ENCODE measurements around the gene AOC3. TPM values are rescaled to one million over a fixed set of nuclear protein-coding genes. Genes with fewer than 3 reads are reported as not detected.
"Not testable (repeated sequence)": the region's sequence is repeated elsewhere in the genome, so short reads cannot be mapped to it uniquely, and the experiment has no call there.

AOC3 gene
- polyA plus RNA-seq, 2 of the 4 experiments (the other 2 are of a cell fraction): 0.79 to 1.4 TPM

- no peak for TF ChIP-seq CTCF (IDR thresholded peaks at IDR 0.05)
- no peak for TF ChIP-seq PHF8 (IDR thresholded peaks at IDR 0.05; ENCODE audit: borderline replicate concordance, low read depth)
- TF ChIP-seq GATA3 (IDR thresholded peaks at IDR 0.05; ENCODE audit: borderline replicate concordance): no peak
- no peak for TF ChIP-seq SMC3 (IDR thresholded peaks at IDR 0.05)
- no peak for TF ChIP-seq MAX (IDR thresholded peaks at IDR 0.05)
Observed at GRCh38 chr17:42855048-42855596, 4.1 kb downstream of the AOC3 start (continued).

- H3K27ac ChIP-seq; ATAC-seq; DNase-seq (ENCODE audit: low read depth in 1 of 2, low spot score in 1 of 2); H3K9me3 ChIP-seq; H3K4me1 ChIP-seq; FAIRE-seq; H3K4me2 ChIP-seq; H3K4me3 ChIP-seq; POLR2A ChIA-PET: not testable (repeated sequence)
- 80% methylated on average over 8 of the region's 8 CpGs for WGBS (ENCODE audit: missing lambda C conversion rate)
- CTCF ChIA-PET: interaction anchor here (1.0 to 20.4 kb wide), 8 partner anchors 12 to 278 kb away, joined by 3 to 372 read pairs (median 8); partner anchors contain the start of genes AOC2, BECN1, PSME3 and RPL27
Observed at GRCh38 chr17:42856093-42856492, 5.1 kb downstream of the AOC3 start.

- H3K4me3 ChIP-seq; DNase-seq (ENCODE audit: low read depth in 1 of 2, low spot score in 1 of 2); H3K9me3 ChIP-seq; H3K4me1 ChIP-seq; ATAC-seq; FAIRE-seq; H3K27ac ChIP-seq; POLR2A ChIA-PET; H3K4me2 ChIP-seq: not testable (repeated sequence)
- CTCF ChIA-PET: interaction anchor here (0.9 to 20.4 kb wide), 9 partner anchors 8 to 141 kb away, joined by 3 to 372 read pairs (median 4); partner anchors contain the start of genes AOC2, PSME3 and RPL27
- 81% methylated on average over 6 of the region's 8 CpGs for WGBS (ENCODE audit: missing lambda C conversion rate)
Observed at GRCh38 chr17:42856516-42856915, 5.5 kb downstream of the AOC3 start.

- no peak for ATAC-seq
- POLR2A ChIA-PET: no interaction called here
Observed at GRCh38 chr17:42857389-42857788, 6.4 kb downstream of the AOC3 start.

GRCh38 chr17:42865638-42866094 is 14.7 kb downstream of the AOC3 start:
- no peaks in the 10 kb centered on the region for H3K4me1 ChIP-seq
- DNase-seq (ENCODE audit: low read depth in 1 of 2, low spot score in 1 of 2) (no peak), ATAC-seq (no peak), FAIRE-seq (no peak)
- H3K27ac ChIP-seq: no peak overlapping the region
- CTCF ChIA-PET: interaction anchor here (1.1 to 13.4 kb wide), 9 partner anchors 10 to 63 kb away, joined by 3 to 89 read pairs (median 4); partner anchors contain the start of genes AOC2 and PSME3
- POLR2A ChIA-PET: interaction anchor here (1.0 kb wide), 1 partner anchor 43 kb away, joined by 3 read pairs; no protein-coding TSS in a partner anchor
- WGBS (ENCODE audit: missing lambda C conversion rate): 66% methylated on average over 7 of the region's 7 CpGs
- H3K4me3 ChIP-seq: no peak overlapping the region
- peaks cover 22% of the 10 kb centered on the region for H3K9me3 ChIP-seq
- H3K4me2 ChIP-seq: no peak overlapping the region
- TF ChIP-seq JUN (IDR thresholded peaks at IDR 0.05) (no peak), JUNB (IDR thresholded peaks at IDR 0.05) (no peak), CBX2 (IDR thresholded peaks at IDR 0.05; ENCODE audit: borderline replicate concordance, low read depth) (no peak), HOXB5 (CRISPR knock-in tag; IDR thresholded peaks at IDR 0.05) (no peak), SMC3 (IDR thresholded peaks at IDR 0.05) (no peak), KDM1A (IDR thresholded peaks at IDR 0.05; ENCODE audit: low read depth) (no peak), CTCF (IDR thresholded peaks at IDR 0.05) (no peak), POLR2A (IDR thresholded peaks at IDR 0.05; ENCODE audit: low read length) (no peak), TP53 (CRISPR knock-in tag; IDR thresholded peaks at IDR 0.05) (no peak), E2F6 (IDR thresholded peaks at IDR 0.05; ENCODE audit: borderline replicate concordance, low read depth) (no peak), NFE2L2 (conservative IDR thresholded peaks at IDR 0.05; ENCODE audit: low read length) (no peak), GATA3 (IDR thresholded peaks at IDR 0.05; ENCODE audit: borderline replicate concordance) (no peak), HOXB13 (CRISPR knock-in tag; IDR thresholded peaks at IDR 0.05; ENCODE audit: low read depth) (no peak), HOXA7 (CRISPR knock-in tag; IDR thresholded peaks at IDR 0.05) (no peak), RARB (CRISPR knock-in tag; IDR thresholded peaks at IDR 0.05) (no peak), HEYL (CRISPR knock-in tag; IDR thresholded peaks at IDR 0.05) (no peak), FOSL2 (IDR thresholded peaks at IDR 0.05) (no peak), FOSL2 (CRISPR knock-in tag; IDR thresholded peaks at IDR 0.05) (no peak), MAZ (IDR thresholded peaks at IDR 0.05; ENCODE audit: borderline replicate concordance, low read depth, low read length) (no peak), EHMT2 (IDR thresholded peaks at IDR 0.05; ENCODE audit: low read depth) (no peak)

More at GRCh38 chr17:42857389-42857788, 6.4 kb downstream of the AOC3 start:
- no peak overlapping the region for H3K27ac ChIP-seq
- 100% methylated on average over 1 of the region's 1 CpG for WGBS (ENCODE audit: missing lambda C conversion rate)
- CTCF ChIA-PET: interaction anchor here (0.9 to 13.4 kb wide), 7 partner anchors 9 to 138 kb away, joined by 3 to 89 read pairs (median 3); partner anchors contain the start of gene AOC2
- no peak for FAIRE-seq
- H3K4me2 ChIP-seq: no peak overlapping the region
- DNase-seq (ENCODE audit: low read depth in 1 of 2, low spot score in 1 of 2): no peak
- no peaks in the 10 kb centered on the region for H3K4me1 ChIP-seq
- H3K4me3 ChIP-seq: no peak overlapping the region
- TF ChIP-seq FOXS1 (CRISPR knock-in tag; IDR thresholded peaks at IDR 0.05): no peak
- TF ChIP-seq ZSCAN20 (CRISPR knock-in tag; IDR thresholded peaks at IDR 0.05): no peak
- no peak for TF ChIP-seq POLR2A (IDR thresholded peaks at IDR 0.05; ENCODE audit: low read length)
- no peak for TF ChIP-seq ZNF302 (CRISPR knock-in tag; IDR thresholded peaks at IDR 0.05)
- TF ChIP-seq KDM5A (IDR thresholded peaks at IDR 0.05): no peak
- TF ChIP-seq HEYL (CRISPR knock-in tag; IDR thresholded peaks at IDR 0.05): no peak
- H3K9me3 ChIP-seq: peaks cover 3% of the 10 kb centered on the region; the same call in 2 of the 3 replicates
